WTC11 (cell line): ENCODE results near the gene GCAT. TPM values are rescaled to one million over a fixed set of nuclear protein-coding genes. Genes with fewer than 3 reads are reported as not detected.

Experiments
- ATAC-seq: fragments of 200-7000 bp; cut with Tn5 transposase; 2 replicates; pipeline ENCODE4 v1.10.0; 2021; ENCODE audit warnings: mild to moderate bottlenecking, moderate library complexity
- CTCF ChIA-PET: fragments of 300-600 bp; sonication (Branson Sonifier 250); formaldehyde crosslinking; loops from one replicate; lab custom pipeline; 2021; ENCODE audit warnings: antibody characterized with exemption; lab: Charles Lee
- POLR2A ChIA-PET: fragments of 350-600 bp; sonication (Branson Sonifier 250); formaldehyde crosslinking; loops from one replicate; lab custom pipeline; 2021; ENCODE audit warnings: antibody characterized with exemption; lab: Charles Lee
- DNase-seq: peaks from one replicate; pipeline ENCODE4 v3.0.0; 2021; ENCODE audit warnings: low spot score
- H3K27ac Mint-ChIP-seq: 2 replicates; pipeline ENCODE4 v1.8.0; 2021; ENCODE audit warnings: mixed read lengths
- H3K27me3 Mint-ChIP-seq: 2 replicates; pipeline ENCODE4 v1.8.0; 2021; ENCODE audit warnings: low read depth, mild to moderate bottlenecking, moderate library complexity, mixed read lengths
- H3K36me3 Mint-ChIP-seq: 2 replicates; pipeline ENCODE4 v1.8.0; 2021; ENCODE audit warnings: mixed read lengths
- H3K4me1 Mint-ChIP-seq: 2 replicates; pipeline ENCODE4 v1.8.0; 2022; ENCODE audit warnings: mixed read lengths
- H3K4me3 Mint-ChIP-seq: 2 replicates; pipeline ENCODE4 v1.8.0; 2021; ENCODE audit warnings: mild to moderate bottlenecking, moderate library complexity, mixed read lengths
- H3K9me3 Mint-ChIP-seq: 2 replicates; pipeline ENCODE4 v1.8.0; 2021; ENCODE audit warnings: mixed read lengths
- CBFB ChIP-seq: sonication (generic); formaldehyde crosslinking; IDR thresholded peaks from 2 replicates; pipeline ENCODE4 v1.8.1; 2022; ENCODE audit warnings: mild to moderate bottlenecking, low read depth, missing genetic modification reagents
- CREB1 ChIP-seq: sonication (generic); formaldehyde crosslinking; IDR thresholded peaks from 2 replicates; pipeline ENCODE4 v1.8.0; 2023; ENCODE audit warnings: mild to moderate bottlenecking, missing genetic modification reagents
- ELF4 ChIP-seq: sonication (generic); formaldehyde crosslinking; IDR thresholded peaks from 2 replicates; pipeline ENCODE4 v1.8.1; 2022; ENCODE audit warnings: low read depth, mild to moderate bottlenecking, moderate library complexity, missing genetic modification reagents
- EMX1 ChIP-seq: fragments of 250-450 bp; sonication (Bioruptor Pico); IDR thresholded peaks from 2 replicates; pipeline ENCODE4 v1.8.0; 2021; ENCODE audit warnings: mild to moderate bottlenecking
- ETV6 ChIP-seq: sonication (generic); formaldehyde crosslinking; IDR thresholded peaks from 2 replicates; pipeline ENCODE4 v1.8.1; 2022; ENCODE audit warnings: mild to moderate bottlenecking, missing genetic modification reagents
- FOXP1 ChIP-seq: sonication (generic); formaldehyde crosslinking; IDR thresholded peaks from 2 replicates; pipeline ENCODE4 v1.8.0; 2022; ENCODE audit warnings: missing genetic modification reagents, mild to moderate bottlenecking, moderate library complexity, borderline replicate concordance
- IRF1 ChIP-seq: sonication (generic); formaldehyde crosslinking; IDR thresholded peaks from 2 replicates; pipeline ENCODE4 v1.8.0; 2023; ENCODE audit warnings: missing genetic modification reagents
- JAZF1 ChIP-seq: fragments of 250-450 bp; sonication (Bioruptor Pico); IDR thresholded peaks from 2 replicates; pipeline ENCODE4 v1.9.0; 2021; ENCODE audit warnings: moderate library complexity, mild to moderate bottlenecking, inconsistent platforms
- MLX ChIP-seq: sonication (generic); formaldehyde crosslinking; IDR thresholded peaks from 2 replicates; pipeline ENCODE4 v1.8.1; 2023; ENCODE audit warnings: mild to moderate bottlenecking, missing genetic modification reagents, moderate library complexity
- MXD4 ChIP-seq: fragments of 250-450 bp; sonication (Bioruptor Pico); IDR thresholded peaks from 2 replicates; pipeline ENCODE4 v1.8.0; 2021; ENCODE audit warnings: mild to moderate bottlenecking, moderate library complexity, borderline replicate concordance
- RELA ChIP-seq: sonication (generic); formaldehyde crosslinking; IDR thresholded peaks from 2 replicates; pipeline ENCODE4 v1.8.1; 2022; ENCODE audit warnings: missing genetic modification reagents, mild to moderate bottlenecking, borderline replicate concordance
- SP1 ChIP-seq: sonication (generic); formaldehyde crosslinking; conservative IDR thresholded peaks from 2 replicates; pipeline ENCODE4 v1.8.1; 2022; ENCODE audit warnings: missing genetic modification reagents
- STAT6 ChIP-seq: sonication (generic); formaldehyde crosslinking; conservative IDR thresholded peaks from 2 replicates; pipeline ENCODE4 v1.8.1; 2023; ENCODE audit warnings: mild to moderate bottlenecking, low read depth, missing genetic modification reagents, moderate library complexity
- TEAD4 ChIP-seq: sonication (generic); formaldehyde crosslinking; IDR thresholded peaks from 2 replicates; pipeline ENCODE4 v1.8.0; 2022; ENCODE audit warnings: mild to moderate bottlenecking, missing genetic modification reagents
- ZNF232 ChIP-seq: sonication (generic); formaldehyde crosslinking; IDR thresholded peaks from 2 replicates; pipeline ENCODE4 v1.8.0; 2022; ENCODE audit warnings: mild to moderate bottlenecking, missing genetic modification reagents
- ZNF671 ChIP-seq: fragments of 250-450 bp; sonication (Bioruptor Pico); IDR thresholded peaks from 2 replicates; pipeline ENCODE4 v1.8.0; 2021; ENCODE audit warnings: mild to moderate bottlenecking
- total RNA-seq: library from RNA; stranded (reverse); gene quantifications from 3 replicates; pipeline ENCODE4 v1.2.3, GENCODE V29; 2021
- TF ChIP-seq, protein P1 (sequence below): sonication (generic); formaldehyde crosslinking; IDR thresholded peaks from 2 replicates; pipeline ENCODE4 v1.8.1; 2022; ENCODE audit warnings: low read depth, missing genetic modification reagents, borderline replicate concordance
- TF ChIP-seq, protein P2 (sequence below): sonication (generic); formaldehyde crosslinking; IDR thresholded peaks from 2 replicates; pipeline ENCODE4 v1.8.0; 2022; ENCODE audit warnings: mild to moderate bottlenecking, missing genetic modification reagents
- TF ChIP-seq, protein P3 (sequence below): sonication (generic); formaldehyde crosslinking; IDR thresholded peaks from 2 replicates; pipeline ENCODE4 v1.8.1; 2023; ENCODE audit warnings: mild to moderate bottlenecking, missing genetic modification reagents

Gene GCAT
- total RNA-seq, 1 experiment from 2014 or later: 33.0 TPM

GRCh38 chr22:37850801-37851200 is 43.1 kb downstream of the GCAT start:
- peaks cover 21% of the 10 kb centered on the region for H3K4me1 Mint-ChIP-seq
- no peak for ATAC-seq
- peaks cover 48% of the 10 kb centered on the region for H3K36me3 Mint-ChIP-seq
- peak overlapping the region; percentile 84 for H3K4me3 Mint-ChIP-seq
- no peaks in the 10 kb centered on the region for H3K9me3 Mint-ChIP-seq
- TF ChIP-seq MXD4 (CRISPR knock-in tag): no peak
- TF ChIP-seq, protein P1, sequence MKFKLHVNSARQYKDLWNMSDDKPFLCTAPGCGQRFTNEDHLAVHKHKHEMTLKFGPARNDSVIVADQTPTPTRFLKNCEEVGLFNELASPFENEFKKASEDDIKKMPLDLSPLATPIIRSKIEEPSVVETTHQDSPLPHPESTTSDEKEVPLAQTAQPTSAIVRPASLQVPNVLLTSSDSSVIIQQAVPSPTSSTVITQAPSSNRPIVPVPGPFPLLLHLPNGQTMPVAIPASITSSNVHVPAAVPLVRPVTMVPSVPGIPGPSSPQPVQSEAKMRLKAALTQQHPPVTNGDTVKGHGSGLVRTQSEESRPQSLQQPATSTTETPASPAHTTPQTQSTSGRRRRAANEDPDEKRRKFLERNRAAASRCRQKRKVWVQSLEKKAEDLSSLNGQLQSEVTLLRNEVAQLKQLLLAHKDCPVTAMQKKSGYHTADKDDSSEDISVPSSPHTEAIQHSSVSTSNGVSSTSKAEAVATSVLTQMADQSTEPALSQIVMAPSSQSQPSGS (CRISPR knock-in tag): no peak
- ChIA-PET POLR2A (no interaction called here), CTCF (interaction anchor here (2.0 to 2.1 kb wide), 2 partner anchors 12 to 34 kb away, joined by 6 to 7 read pairs; no protein-coding TSS in a partner anchor)
- no peaks in the 10 kb centered on the region for H3K27me3 Mint-ChIP-seq
- H3K27ac Mint-ChIP-seq: no peak overlapping the region; the same call in 1 of the 2 replicates
- DNase-seq: no peak

GRCh38 chr22:37852418-37852817 is 44.7 kb downstream of the GCAT start:
- Mint-ChIP-seq H3K27ac (no peak overlapping the region), H3K4me1 (peaks cover 20% of the 10 kb centered on the region), H3K36me3 (peaks cover 61% of the 10 kb centered on the region), H3K4me3 (no peak overlapping the region), H3K27me3 (no peaks in the 10 kb centered on the region), H3K9me3 (no peaks in the 10 kb centered on the region)
- CTCF ChIA-PET: interaction anchor here (4.3 kb wide), 1 partner anchor 11 kb away, joined by 27 read pairs; no protein-coding TSS in a partner anchor
- ATAC-seq: no peak
- no peak for TF ChIP-seq ELF4 (CRISPR knock-in tag)
- DNase-seq: no peak
- POLR2A ChIA-PET: no interaction called here

GRCh38 chr22:37854946-37855345 is 47.2 kb downstream of the GCAT start:
- ATAC-seq: no peak
- Mint-ChIP-seq H3K4me3 (no peak overlapping the region), H3K27me3 (no peaks in the 10 kb centered on the region), H3K9me3 (no peaks in the 10 kb centered on the region), H3K27ac (no peak overlapping the region; the same call in 1 of the 2 replicates), H3K36me3 (peaks cover 76% of the 10 kb centered on the region), H3K4me1 (peaks cover 9% of the 10 kb centered on the region)
- no peak for DNase-seq
- ChIA-PET POLR2A (no interaction called here), CTCF (interaction anchor here (1.4 to 4.3 kb wide), 2 partner anchors 8 to 79 kb away, joined by 7 to 27 read pairs; no protein-coding TSS in a partner anchor)
- TF ChIP-seq RELA (CRISPR knock-in tag) (no peak), STAT6 (CRISPR knock-in tag) (no peak), EMX1 (CRISPR knock-in tag) (no peak), ZNF671 (CRISPR knock-in tag) (no peak)
- TF ChIP-seq, protein P2, sequence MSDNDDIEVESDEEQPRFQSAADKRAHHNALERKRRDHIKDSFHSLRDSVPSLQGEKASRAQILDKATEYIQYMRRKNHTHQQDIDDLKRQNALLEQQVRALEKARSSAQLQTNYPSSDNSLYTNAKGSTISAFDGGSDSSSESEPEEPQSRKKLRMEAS: no peak

DNA sequence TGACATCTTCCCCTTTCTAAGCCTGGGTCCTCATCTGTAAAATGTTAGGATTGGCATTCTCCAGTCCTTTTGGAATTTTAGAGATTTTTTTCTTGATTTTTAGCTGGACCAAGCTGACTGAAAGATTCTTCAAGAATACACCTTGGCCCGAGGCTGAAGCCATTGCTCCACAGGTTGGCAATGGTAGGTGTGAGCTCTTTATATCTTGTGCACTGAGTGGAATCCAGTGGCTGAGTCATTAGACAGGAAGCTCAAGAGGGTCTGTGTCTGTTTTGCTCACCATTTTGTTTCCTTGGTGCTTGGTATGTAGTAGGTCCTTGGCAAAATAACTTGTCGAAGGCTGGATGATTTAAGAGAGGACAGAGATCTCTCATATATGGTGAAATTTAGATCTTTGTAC is 47.7 kb downstream of the GCAT start:
- DNase-seq: no peak
- ChIA-PET CTCF (interaction anchor here (1.4 to 4.3 kb wide), 2 partner anchors 8 to 79 kb away, joined by 7 to 27 read pairs; no protein-coding TSS in a partner anchor), POLR2A (interaction anchor here (0.6 kb wide), 2 partner anchors 48 to 276 kb away, joined by 3 to 7 read pairs; partner anchors contain the start of genes GCAT and LGALS2)
- Mint-ChIP-seq H3K9me3 (no peaks in the 10 kb centered on the region), H3K4me1 (peaks cover 8% of the 10 kb centered on the region), H3K4me3 (no peak overlapping the region), H3K27ac (no peak overlapping the region; the same call in 1 of the 2 replicates), H3K27me3 (no peaks in the 10 kb centered on the region), H3K36me3 (peaks cover 81% of the 10 kb centered on the region)
- no peak for ATAC-seq
- TF ChIP-seq CBFB (CRISPR knock-in tag) (no peak), CREB1 (CRISPR knock-in tag) (no peak), SP1 (no peak), JAZF1 (CRISPR knock-in tag) (no peak), IRF1 (CRISPR knock-in tag) (no peak), TEAD4 (CRISPR knock-in tag) (no peak), MLX (CRISPR knock-in tag) (no peak), ZNF671 (CRISPR knock-in tag) (no peak), ETV6 (no peak), FOXP1 (CRISPR knock-in tag) (no peak), ZNF232 (CRISPR knock-in tag) (no peak)
- TF ChIP-seq, protein P3, sequence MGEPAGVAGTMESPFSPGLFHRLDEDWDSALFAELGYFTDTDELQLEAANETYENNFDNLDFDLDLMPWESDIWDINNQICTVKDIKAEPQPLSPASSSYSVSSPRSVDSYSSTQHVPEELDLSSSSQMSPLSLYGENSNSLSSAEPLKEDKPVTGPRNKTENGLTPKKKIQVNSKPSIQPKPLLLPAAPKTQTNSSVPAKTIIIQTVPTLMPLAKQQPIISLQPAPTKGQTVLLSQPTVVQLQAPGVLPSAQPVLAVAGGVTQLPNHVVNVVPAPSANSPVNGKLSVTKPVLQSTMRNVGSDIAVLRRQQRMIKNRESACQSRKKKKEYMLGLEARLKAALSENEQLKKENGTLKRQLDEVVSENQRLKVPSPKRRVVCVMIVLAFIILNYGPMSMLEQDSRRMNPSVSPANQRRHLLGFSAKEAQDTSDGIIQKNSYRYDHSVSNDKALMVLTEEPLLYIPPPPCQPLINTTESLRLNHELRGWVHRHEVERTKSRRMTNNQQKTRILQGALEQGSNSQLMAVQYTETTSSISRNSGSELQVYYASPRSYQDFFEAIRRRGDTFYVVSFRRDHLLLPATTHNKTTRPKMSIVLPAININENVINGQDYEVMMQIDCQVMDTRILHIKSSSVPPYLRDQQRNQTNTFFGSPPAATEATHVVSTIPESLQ: no peak
- TF ChIP-seq, protein P1 (CRISPR knock-in tag): no peak
